HEK293 (cell line): ENCODE results near the gene GRM4.

Source experiments
- CTCF ChIA-PET: fragments of 350-600 bp; formaldehyde crosslinking; extraction: SDS; loops from one replicate; lab custom pipeline; 2021; ENCODE audit warnings: antibody characterized with exemption; lab: Yijun Ruan, JAX
- POLR2A ChIA-PET: fragments of 300-600 bp; formaldehyde crosslinking; extraction: SDS; loops from one replicate; lab custom pipeline; 2020; ENCODE audit warnings: antibody characterized with exemption, inconsistent platforms; lab: Yijun Ruan, JAX
- H3K27ac ChIP-seq: fragments of 200-500 bp; sonication (Bioruptor generic); 2 replicates; pipeline ENCODE4 v1.5.1; 2014; ENCODE audit warnings: low read depth, low read length, control low read depth, inconsistent platforms; ENCODE audit errors: extremely low read depth
- H3K36me3 ChIP-seq, 2 experiments: fragments of 200-500 bp in 1 of 2; sonication (Bioruptor generic) in 1 of 2; 1 replicate in 1 of 2; 2 replicates in 1 of 2; pipeline ENCODE4 v1.5.1; 2014 to 2017; ENCODE audit warnings: inconsistent platforms in 2 of 2, low read length in 2 of 2; ENCODE audit not compliant: control insufficient read depth in 2 of 2, insufficient read depth in 1 of 2
- H3K4me1 ChIP-seq: fragments of 200-500 bp; sonication (Bioruptor generic); 2 replicates; pipeline ENCODE4 v1.5.1; 2014; ENCODE audit warnings: mild to moderate bottlenecking, low read length, inconsistent platforms; ENCODE audit not compliant: control insufficient read depth, insufficient read depth
- H3K4me3 ChIP-seq: 2 replicates; pipeline ENCODE4 v1.5.1; 2011; ENCODE audit warnings: low read depth, mild to moderate bottlenecking, control low read depth, low read length, moderate library complexity
- H3K9me3 ChIP-seq: fragments of 200-500 bp; sonication (Bioruptor generic); 2 replicates; pipeline ENCODE4 v1.5.1; 2014; ENCODE audit warnings: low read depth, low read length, inconsistent platforms; ENCODE audit not compliant: control insufficient read depth, insufficient read depth
- GLIS2 ChIP-seq: fragments of 450-650 bp; formaldehyde crosslinking; IDR thresholded peaks from 2 replicates; pipeline ENCODE4 v1.5.1; 2016; ENCODE audit warnings: missing biosample characterization, missing genetic modification characterization
- HOXA7 ChIP-seq: sonication (generic); formaldehyde crosslinking; IDR thresholded peaks from 2 replicates; pipeline ENCODE4 v1.8.1; 2022; ENCODE audit warnings: missing genetic modification reagents, borderline replicate concordance
- KLF9 ChIP-seq: fragments of 450-650 bp; formaldehyde crosslinking; IDR thresholded peaks from 2 replicates; pipeline ENCODE4 v1.5.1; 2016; ENCODE audit warnings: missing biosample characterization, missing genetic modification characterization, low read depth
- OSR2 ChIP-seq: fragments of 450-650 bp; formaldehyde crosslinking; IDR thresholded peaks from 2 replicates; pipeline ENCODE4 v1.5.1; 2016; ENCODE audit warnings: missing biosample characterization, missing genetic modification characterization
- PATZ1 ChIP-seq: fragments of 450-650 bp; formaldehyde crosslinking; IDR thresholded peaks from 2 replicates; pipeline ENCODE4 v1.5.1; 2016; ENCODE audit warnings: missing biosample characterization, missing genetic modification characterization
- ZBTB20 ChIP-seq: fragments of 450-650 bp; formaldehyde crosslinking; IDR thresholded peaks from 2 replicates; pipeline ENCODE4 v1.5.1; 2016; ENCODE audit warnings: missing biosample characterization, missing genetic modification characterization
- ZBTB48 ChIP-seq: fragments of 450-650 bp; formaldehyde crosslinking; IDR thresholded peaks from 2 replicates; pipeline ENCODE4 v1.5.1; 2016; ENCODE audit warnings: missing biosample characterization, missing genetic modification characterization
- ZBTB7A ChIP-seq: fragments of 450-650 bp; formaldehyde crosslinking; IDR thresholded peaks from 2 replicates; pipeline ENCODE4 v1.5.1; 2016; ENCODE audit warnings: low read depth, missing biosample characterization, missing genetic modification characterization
- ZNF112 ChIP-seq: fragments of 450-650 bp; formaldehyde crosslinking; IDR thresholded peaks from 2 replicates; pipeline ENCODE4 v1.5.0; 2017; ENCODE audit warnings: missing biosample characterization, missing genetic modification characterization
- ZNF133 ChIP-seq: fragments of 450-650 bp; formaldehyde crosslinking; IDR thresholded peaks from 2 replicates; pipeline ENCODE4 v1.5.1; 2016; ENCODE audit warnings: missing biosample characterization, missing genetic modification characterization
- ZNF24 ChIP-seq: fragments of 450-650 bp; formaldehyde crosslinking; IDR thresholded peaks from 2 replicates; pipeline ENCODE4 v1.5.1; 2016; ENCODE audit warnings: missing biosample characterization, missing genetic modification characterization
- ZNF280D ChIP-seq: fragments of 450-650 bp; formaldehyde crosslinking; IDR thresholded peaks from 2 replicates; pipeline ENCODE4 v1.5.1; 2016; ENCODE audit warnings: missing biosample characterization, missing genetic modification characterization
- ZNF350 ChIP-seq: fragments of 450-650 bp; formaldehyde crosslinking; IDR thresholded peaks from 2 replicates; pipeline ENCODE4 v1.5.0; 2017; ENCODE audit warnings: missing biosample characterization, mild to moderate bottlenecking, missing genetic modification characterization
- ZNF354C ChIP-seq: fragments of 450-650 bp; formaldehyde crosslinking; IDR thresholded peaks from 2 replicates; pipeline ENCODE4 v1.5.1; 2016; ENCODE audit warnings: missing biosample characterization, missing genetic modification characterization, low read depth, borderline replicate concordance
- ZNF426 ChIP-seq: fragments of 450-650 bp; formaldehyde crosslinking; IDR thresholded peaks from 2 replicates; pipeline ENCODE4 v1.5.1; 2017; ENCODE audit warnings: missing biosample characterization, missing genetic modification characterization, mild to moderate bottlenecking, inconsistent platforms, moderate library complexity
- ZNF621 ChIP-seq: fragments of 450-650 bp; formaldehyde crosslinking; IDR thresholded peaks from 2 replicates; pipeline ENCODE4 v1.5.1; 2017; ENCODE audit warnings: missing biosample characterization, missing genetic modification characterization
- ZNF670 ChIP-seq: fragments of 450-650 bp; formaldehyde crosslinking; IDR thresholded peaks from 2 replicates; pipeline ENCODE4 v1.5.1; 2016; ENCODE audit warnings: missing biosample characterization, missing genetic modification characterization, low read depth
- TF ChIP-seq, protein P1 (sequence below): fragments of 450-650 bp; formaldehyde crosslinking; IDR thresholded peaks from 2 replicates; pipeline ENCODE4 v1.5.1; 2017; ENCODE audit warnings: missing biosample characterization, mild to moderate bottlenecking, missing genetic modification characterization, moderate library complexity

Gene GRM4

DNA sequence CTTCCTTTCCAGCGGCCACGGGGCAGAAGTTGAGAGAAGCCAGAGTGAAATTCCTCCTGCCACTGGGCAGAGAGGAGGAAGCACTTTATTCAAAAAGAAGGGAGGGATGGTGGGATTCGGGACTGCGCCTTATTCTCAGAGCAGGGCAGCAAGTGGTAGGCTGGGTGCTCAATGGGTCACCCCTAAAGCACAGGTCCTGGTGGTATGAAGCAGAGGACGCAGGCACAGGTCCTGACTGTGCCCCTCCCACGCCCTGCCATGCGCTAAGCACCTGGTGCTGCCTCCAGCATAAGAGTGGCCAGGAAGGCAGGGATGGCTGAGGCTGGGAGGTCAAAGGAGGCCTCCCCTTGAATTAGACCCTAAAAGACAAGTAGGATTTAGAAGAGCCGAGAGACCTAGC, 4.9 kb upstream of the GRM4 start (continued):
- TF ChIP-seq, protein P1, sequence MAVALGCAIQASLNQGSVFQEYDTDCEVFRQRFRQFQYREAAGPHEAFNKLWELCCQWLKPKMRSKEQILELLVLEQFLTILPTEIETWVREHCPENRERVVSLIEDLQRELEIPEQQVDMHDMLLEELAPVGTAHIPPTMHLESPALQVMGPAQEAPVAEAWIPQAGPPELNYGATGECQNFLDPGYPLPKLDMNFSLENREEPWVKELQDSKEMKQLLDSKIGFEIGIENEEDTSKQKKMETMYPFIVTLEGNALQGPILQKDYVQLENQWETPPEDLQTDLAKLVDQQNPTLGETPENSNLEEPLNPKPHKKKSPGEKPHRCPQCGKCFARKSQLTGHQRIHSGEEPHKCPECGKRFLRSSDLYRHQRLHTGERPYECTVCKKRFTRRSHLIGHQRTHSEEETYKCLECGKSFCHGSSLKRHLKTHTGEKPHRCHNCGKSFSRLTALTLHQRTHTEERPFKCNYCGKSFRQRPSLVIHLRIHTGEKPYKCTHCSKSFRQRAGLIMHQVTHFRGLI (tag by site-specific recombination) = no peak
- no peak for TF ChIP-seq OSR2
- no peak for TF ChIP-seq ZNF24 (tag by site-specific recombination)
- no peak for TF ChIP-seq ZNF350 (tag by site-specific recombination)
- TF ChIP-seq ZNF621 (tag by site-specific recombination) = no peak

DNA sequence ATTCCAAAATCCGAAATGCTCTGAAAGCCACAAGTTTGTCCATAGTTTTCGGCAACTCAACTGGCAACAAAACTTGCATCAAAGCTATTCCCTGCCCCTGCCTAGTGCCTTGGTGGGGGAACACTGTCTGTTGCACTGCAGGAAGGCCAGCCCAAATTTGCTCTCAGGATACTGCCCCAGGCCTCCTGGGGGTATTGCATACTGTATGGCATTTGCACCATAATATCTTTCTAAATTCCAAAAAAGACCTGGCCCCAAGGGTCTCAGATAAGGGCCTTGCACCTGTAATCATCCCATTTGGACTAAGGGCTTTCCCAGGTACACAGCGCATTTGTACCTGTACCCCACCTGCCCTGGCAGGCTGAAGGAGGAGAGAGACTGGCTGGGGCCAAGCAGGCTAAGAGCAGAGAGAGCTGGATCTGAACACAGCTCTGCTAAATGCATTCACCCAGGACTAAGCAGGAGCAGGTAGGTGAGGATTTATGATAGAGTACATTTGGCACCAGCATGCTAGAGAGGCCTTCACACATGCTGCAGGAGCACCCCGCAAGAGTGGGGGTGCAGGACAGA, 4.0 kb upstream of the GRM4 start:
- Histone ChIP-seq H3K27ac (no peak overlapping the region), H3K4me1 (no peaks in the 10 kb centered on the region), H3K4me3 (no peak overlapping the region), H3K9me3 (no peaks in the 10 kb centered on the region), H3K36me3 (no peaks in the 10 kb centered on the region)
- CTCF ChIA-PET = interaction anchor here (0.6 to 1.6 kb wide), 3 partner anchors 95 to 450 kb away, joined by 3 to 8 read pairs (median 3); no protein-coding TSS in a partner anchor
- TF ChIP-seq KLF9 (tag by site-specific recombination) = no peak
- no peak for TF ChIP-seq PATZ1 (tag by site-specific recombination)
- no peak for TF ChIP-seq ZNF426 (tag by site-specific recombination)
- POLR2A ChIA-PET = no interaction called here

DNA sequence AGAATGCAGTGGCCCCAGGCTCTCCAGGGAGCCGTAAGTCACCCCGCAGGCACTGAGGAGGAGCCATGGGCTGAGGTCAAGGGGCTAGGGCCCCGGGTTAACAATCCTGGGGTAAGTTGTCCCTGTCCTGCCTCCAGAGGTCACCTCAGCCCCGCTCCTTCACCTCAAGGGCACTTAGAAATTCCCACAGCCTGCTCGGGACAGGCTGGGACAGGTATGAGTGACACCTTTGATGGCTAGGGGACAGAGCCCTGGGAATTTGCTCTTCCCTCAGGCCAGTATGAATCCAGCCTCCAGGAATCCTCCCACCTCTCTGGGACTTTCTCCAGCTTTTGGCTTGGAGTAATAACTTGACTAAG, 3.5 kb upstream of the GRM4 start:
- Histone ChIP-seq H3K27ac (no peak overlapping the region), H3K36me3 (no peaks in the 10 kb centered on the region), H3K4me3 (no peak overlapping the region), H3K9me3 (no peaks in the 10 kb centered on the region), H3K4me1 (peaks cover 4% of the 10 kb centered on the region)
- TF ChIP-seq GLIS2 (no peak), ZNF670 (no peak), ZNF133 (tag by site-specific recombination) (no peak)
- POLR2A ChIA-PET = no interaction called here
- CTCF ChIA-PET = interaction anchor here (0.6 to 1.6 kb wide), 3 partner anchors 95 to 450 kb away, joined by 3 to 8 read pairs (median 3); no protein-coding TSS in a partner anchor

DNA sequence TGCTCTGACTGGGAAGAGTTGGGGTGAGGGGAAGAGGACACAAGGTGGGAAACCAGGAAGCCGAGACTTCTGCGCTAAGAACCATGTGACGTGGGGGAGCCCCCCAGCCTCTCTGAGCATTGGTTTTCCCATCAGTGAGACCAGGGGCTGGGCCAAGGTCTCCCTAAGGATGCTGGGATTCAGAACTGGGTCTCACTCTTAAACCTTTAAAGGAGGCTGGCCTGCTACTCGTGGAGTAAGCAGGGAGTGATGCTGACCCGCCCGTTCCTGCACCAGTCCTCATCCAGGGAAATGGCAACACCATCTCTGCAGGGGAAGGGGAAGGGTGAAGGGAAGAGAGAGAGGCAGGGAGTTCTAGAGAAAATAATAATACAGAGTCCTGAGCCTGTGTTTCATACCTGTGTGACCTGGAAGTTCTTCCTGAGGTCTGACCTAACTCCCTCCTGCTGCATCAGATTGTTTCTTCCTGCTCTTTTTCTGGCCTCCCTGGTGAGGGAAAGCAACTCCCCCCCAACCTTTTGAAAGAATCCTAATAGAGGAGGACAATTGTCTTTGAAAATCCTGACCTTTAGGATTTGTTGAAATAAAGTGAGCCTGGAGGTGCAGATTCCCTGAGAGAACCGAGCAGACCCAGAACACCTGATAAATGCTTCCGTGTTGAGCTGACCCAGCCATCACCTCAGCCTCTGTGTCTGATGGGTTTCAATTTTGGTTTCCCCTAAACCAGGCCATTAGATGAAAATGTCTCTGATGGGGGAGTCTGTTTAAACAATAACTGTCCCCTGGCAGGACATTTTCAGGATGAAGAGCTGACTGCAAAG, 3.0 kb upstream of the GRM4 start:
- TF ChIP-seq HOXA7 (no peak), ZBTB7A (no peak), ZBTB48 (tag by site-specific recombination) (peak; percentile 4; the same call in 1 of the 2 replicates), ZNF280D (tag by site-specific recombination) (no peak), ZNF112 (tag by site-specific recombination) (no peak), ZBTB20 (tag by site-specific recombination) (peak; percentile 29; the same call in 1 of the 2 replicates), ZNF354C (no peak)
- POLR2A ChIA-PET = no interaction called here
- CTCF ChIA-PET = interaction anchor here (0.6 to 2.4 kb wide), 6 partner anchors 15 to 449 kb away, joined by 3 to 8 read pairs (median 3); no protein-coding TSS in a partner anchor
- Histone ChIP-seq H3K27ac (no peak overlapping the region), H3K36me3 (no peaks in the 10 kb centered on the region), H3K4me3 (no peak overlapping the region), H3K4me1 (peaks cover 8% of the 10 kb centered on the region), H3K9me3 (no peaks in the 10 kb centered on the region)
